Tibial nerve (tissue), 4 donors: ENCODE results near the gene MBD2. TPM values are rescaled to one million over a fixed set of nuclear protein-coding genes. Genes with fewer than 3 reads are reported as not detected.

Experiments used
- DNase-seq, 2 donors: peaks; one replicate each; pipeline ENCODE4 v3.0.0-alpha.2; 2019; ENCODE audit warnings: low spot score in 2 of 2
- H3K27ac ChIP-seq, 4 donors: fragments of 200-600 bp; sonication (generic) in 3 of 4; one replicate each; pipeline ENCODE4 v1.5.1; 2017 to 2019; ENCODE audit warnings: mild to moderate bottlenecking in 1 of 4
- H3K27me3 ChIP-seq, 2 donors: fragments of 200-600 bp; sonication (generic) in 1 of 2; one replicate each; pipeline versions ENCODE4 v1.5.1 to v1.6.0; 2017 to 2019
- H3K36me3 ChIP-seq, 3 donors: fragments of 200-600 bp; sonication (generic); one replicate each; pipeline ENCODE4 v1.5.1; 2018 to 2019
- H3K4me1 ChIP-seq, 4 donors: fragments of 200-600 bp; sonication (generic) in 3 of 4; one replicate each; pipeline ENCODE4 v1.5.1; 2017 to 2019
- H3K4me3 ChIP-seq, 4 donors: fragments of 200-600 bp; sonication (generic) in 3 of 4; one replicate each; pipeline ENCODE4 v1.5.1; 2017 to 2019; ENCODE audit warnings: mild to moderate bottlenecking in 1 of 4, moderate library complexity in 1 of 4
- H3K9me3 ChIP-seq, 4 donors: fragments of 200-600 bp; sonication (generic) in 3 of 4; one replicate each; pipeline ENCODE4 v1.5.1; 2017 to 2019
- EP300 ChIP-seq, 2 donors: sonication (generic); formaldehyde crosslinking; IDR thresholded peaks; one replicate each; pipeline ENCODE4 v1.6.1; 2017; ENCODE audit warnings: antibody characterized with exemption in 2 of 2, mild to moderate bottlenecking in 1 of 2
- POLR2A ChIP-seq, 2 donors: fragments of 450-650 bp; IDR thresholded peaks; one replicate each; pipeline ENCODE4 v1.6.1; 2017; ENCODE audit warnings: antibody characterized with exemption in 2 of 2, mild to moderate bottlenecking in 2 of 2, moderate library complexity in 2 of 2
- WGBS, 2 donors: methylation state at CpG; one replicate each; pipeline ENCODE4 v1.1.5; 2018; 5-methylcytosine and 5-hydroxymethylcytosine counted together
- total RNA-seq, 4 donors: library from RNA; depleted of rRNA; stranded (reverse); fragments of >200 nt; gene quantifications; one replicate each; pipeline ENCODE4 v1.1.0, GENCODE V29; 2016
- TF ChIP-seq, protein P1 (sequence below), 5 experiments: fragments of 200-600 bp in 3 of 5; fragments of 450-650 bp in 2 of 5; sonication (generic) in 3 of 5; IDR thresholded peaks; one replicate each; pipeline ENCODE4 v1.5.1; 2016 to 2019; ENCODE audit warnings: antibody characterized with exemption in 5 of 5, mild to moderate bottlenecking in 3 of 5, moderate library complexity in 2 of 5

MBD2 gene
- total RNA-seq, 4 donors from 2014 or later = 32.1 to 60.6 (median 37.8) TPM

DNA sequence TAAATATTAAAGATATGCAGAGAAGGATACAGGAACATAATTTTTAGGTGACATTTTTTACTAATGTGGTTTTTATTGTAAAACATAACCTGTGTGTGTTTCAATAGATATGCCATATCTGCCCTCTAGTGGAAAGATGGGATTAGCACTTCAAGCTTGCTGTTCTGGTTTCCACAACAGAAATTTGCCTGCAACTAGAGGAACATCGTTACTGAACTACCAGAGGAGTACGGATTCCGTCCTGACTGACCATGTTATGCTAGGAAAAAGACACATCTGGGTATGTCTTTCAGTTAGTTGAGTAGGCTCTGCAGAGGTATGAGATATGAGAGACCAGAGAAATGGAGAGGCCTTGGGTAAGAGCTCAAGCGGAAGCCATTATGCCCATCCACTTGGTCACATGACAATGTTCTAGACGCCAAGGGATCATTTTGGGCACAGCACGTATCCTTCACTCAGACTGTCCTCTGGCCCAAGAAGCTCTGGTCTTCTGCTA is 104.9 kb downstream of the MBD2 start:
- Histone ChIP-seq H3K36me3 (no peaks in the 10 kb centered on the region), H3K9me3 (no peaks in the 10 kb centered on the region), H3K4me3 (peak overlapping the region in 1 of 4 donors; percentile 16), H3K4me1 (peaks cover 0 to 4% (median 0%) of the 10 kb centered on the region in 4 donors), H3K27me3 (no peaks in the 10 kb centered on the region), H3K27ac (no peak overlapping the region)
- TF ChIP-seq, protein P1, sequence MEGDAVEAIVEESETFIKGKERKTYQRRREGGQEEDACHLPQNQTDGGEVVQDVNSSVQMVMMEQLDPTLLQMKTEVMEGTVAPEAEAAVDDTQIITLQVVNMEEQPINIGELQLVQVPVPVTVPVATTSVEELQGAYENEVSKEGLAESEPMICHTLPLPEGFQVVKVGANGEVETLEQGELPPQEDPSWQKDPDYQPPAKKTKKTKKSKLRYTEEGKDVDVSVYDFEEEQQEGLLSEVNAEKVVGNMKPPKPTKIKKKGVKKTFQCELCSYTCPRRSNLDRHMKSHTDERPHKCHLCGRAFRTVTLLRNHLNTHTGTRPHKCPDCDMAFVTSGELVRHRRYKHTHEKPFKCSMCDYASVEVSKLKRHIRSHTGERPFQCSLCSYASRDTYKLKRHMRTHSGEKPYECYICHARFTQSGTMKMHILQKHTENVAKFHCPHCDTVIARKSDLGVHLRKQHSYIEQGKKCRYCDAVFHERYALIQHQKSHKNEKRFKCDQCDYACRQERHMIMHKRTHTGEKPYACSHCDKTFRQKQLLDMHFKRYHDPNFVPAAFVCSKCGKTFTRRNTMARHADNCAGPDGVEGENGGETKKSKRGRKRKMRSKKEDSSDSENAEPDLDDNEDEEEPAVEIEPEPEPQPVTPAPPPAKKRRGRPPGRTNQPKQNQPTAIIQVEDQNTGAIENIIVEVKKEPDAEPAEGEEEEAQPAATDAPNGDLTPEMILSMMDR (IDR thresholded peaks at IDR 0.05) = peak; percentile 60 to 76 (median 66)
- no peak for TF ChIP-seq POLR2A (IDR thresholded peaks at IDR 0.05)
- peak in 1 of 2 donors; percentile 61 for DNase-seq
- WGBS, 2 donors = 27 to 29% methylated on average over 6 of the region's 6 CpGs

DNA sequence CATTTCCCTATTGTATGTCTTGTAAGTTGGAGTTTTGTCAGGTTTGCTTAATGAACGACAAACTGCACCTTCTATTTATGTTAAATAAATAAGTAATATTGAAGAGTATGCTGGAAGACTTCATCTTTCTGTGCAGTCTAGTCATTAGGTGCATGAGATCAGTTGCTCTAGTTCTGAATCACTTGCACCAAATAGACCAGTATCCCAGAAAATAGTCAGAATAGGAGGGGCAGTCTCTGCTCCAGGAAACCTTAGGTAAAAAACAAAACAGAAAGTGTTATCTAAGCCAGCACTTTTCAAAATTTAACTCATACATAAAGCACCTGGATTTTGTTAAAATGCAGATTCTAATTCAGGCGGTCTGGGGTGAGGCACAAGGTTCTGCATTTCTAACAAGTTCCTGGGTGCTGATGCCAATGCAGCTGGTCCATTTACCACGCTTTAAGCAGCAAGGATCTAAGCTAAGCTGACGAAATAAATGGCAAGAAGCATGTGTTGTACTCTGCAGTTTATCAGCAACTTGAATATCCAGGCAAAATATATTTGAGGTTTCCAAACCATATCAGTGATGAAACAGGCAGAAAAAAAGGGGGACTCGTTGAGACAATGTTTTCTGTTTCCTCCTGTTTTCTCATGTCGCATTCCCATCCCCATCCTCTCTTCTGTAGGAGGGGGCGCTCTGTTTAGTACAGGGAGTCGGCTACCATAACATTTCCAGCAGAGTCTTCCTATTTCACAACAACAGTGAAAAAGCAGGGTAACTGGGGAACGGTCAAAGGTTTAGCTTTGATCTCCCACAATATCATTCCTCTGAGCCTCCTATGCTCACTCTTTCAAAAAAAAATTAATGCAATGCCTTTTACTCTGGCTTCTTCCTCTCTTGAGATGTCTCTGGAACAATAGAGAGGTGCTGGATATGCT is 106.4 kb downstream of the MBD2 start:
- Histone ChIP-seq H3K9me3 (no peaks in the 10 kb centered on the region), H3K27me3 (no peaks in the 10 kb centered on the region), H3K27ac (no peak overlapping the region), H3K36me3 (no peaks in the 10 kb centered on the region), H3K4me1 (peaks cover 0 to 4% (median 0%) of the 10 kb centered on the region in 4 donors), H3K4me3 (no peak overlapping the region)
- TF ChIP-seq EP300 (IDR thresholded peaks at IDR 0.05) (no peak), POLR2A (IDR thresholded peaks at IDR 0.05) (no peak)
- TF ChIP-seq, protein P1 (IDR thresholded peaks at IDR 0.05) = no peak
- DNase-seq = no peak
- 73 to 80% methylated on average over 9 of the region's 9 CpGs for WGBS, 2 donors

DNA sequence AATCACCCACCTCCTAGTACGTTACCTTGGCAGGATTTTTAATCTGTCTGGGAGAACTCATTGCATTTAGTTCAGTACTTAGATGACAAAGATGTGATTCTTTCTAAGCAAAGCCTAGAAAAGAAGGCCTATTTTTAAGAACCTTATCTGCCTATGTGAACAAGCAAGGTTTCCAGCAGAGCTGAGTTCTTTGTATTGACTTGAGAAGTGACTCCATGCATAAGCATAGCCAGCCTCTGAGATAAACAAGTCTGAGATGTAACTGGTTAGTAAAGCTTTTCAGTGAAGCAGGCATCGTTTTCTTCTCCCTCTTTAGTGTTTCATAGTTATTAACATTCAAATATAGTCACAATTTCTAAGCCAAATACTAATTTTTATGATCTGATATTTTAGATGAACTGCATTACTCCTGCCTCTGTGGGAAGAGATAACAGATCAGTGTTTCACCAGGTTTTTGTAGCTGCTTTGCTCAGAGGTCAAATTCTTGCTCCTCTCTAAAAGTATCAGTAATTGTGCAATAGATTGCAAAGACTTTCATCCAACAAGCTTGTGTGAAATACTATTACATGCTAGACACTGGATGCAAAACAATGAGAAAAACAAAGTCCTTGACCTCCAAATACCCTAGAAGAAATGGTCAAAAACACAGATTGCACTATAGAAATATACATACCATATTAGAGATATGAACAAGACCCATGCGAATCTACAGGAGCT is 107.8 kb downstream of the MBD2 start:
- Histone ChIP-seq H3K27ac (no peak overlapping the region), H3K4me3 (no peak overlapping the region), H3K27me3 (no peaks in the 10 kb centered on the region), H3K9me3 (no peaks in the 10 kb centered on the region), H3K4me1 (peaks cover 0 to 4% (median 0%) of the 10 kb centered on the region in 4 donors), H3K36me3 (no peaks in the 10 kb centered on the region)
- DNase-seq = no peak
- TF ChIP-seq, protein P1 (IDR thresholded peaks at IDR 0.05) = no peak
- TF ChIP-seq EP300 (IDR thresholded peaks at IDR 0.05) (no peak), POLR2A (IDR thresholded peaks at IDR 0.05) (no peak)
- 63 to 72% methylated on average over 3 of the region's 3 CpGs for WGBS, 2 donors

DNA sequence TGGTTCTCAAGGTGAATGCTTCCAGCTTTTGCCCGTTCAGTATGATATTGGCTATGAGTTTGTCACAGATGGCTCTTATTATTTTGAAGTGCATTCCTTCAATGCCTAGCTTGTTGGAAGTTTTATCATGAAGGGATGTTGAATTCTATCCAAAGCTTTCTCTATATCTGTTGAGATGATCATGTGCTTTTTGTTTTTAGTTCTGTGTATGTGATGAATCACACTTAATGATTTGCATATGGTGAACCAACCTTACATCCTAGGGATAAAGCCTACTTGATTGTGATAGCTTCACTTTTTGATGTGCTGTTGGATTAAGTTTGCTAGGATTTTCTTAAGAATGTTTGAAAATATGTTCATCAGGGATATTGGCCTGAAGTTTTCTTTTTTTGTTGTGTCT is 112.1 kb downstream of the MBD2 start:
- Histone ChIP-seq H3K36me3 (no peaks in the 10 kb centered on the region), H3K27me3 (no peaks in the 10 kb centered on the region), H3K4me1 (no peaks in the 10 kb centered on the region), H3K9me3 (peaks cover 0 to 4% (median 0%) of the 10 kb centered on the region in 4 donors), H3K27ac (no peak overlapping the region), H3K4me3 (no peak overlapping the region)
- DNase-seq = no peak
- TF ChIP-seq EP300 (IDR thresholded peaks at IDR 0.05) (no peak), POLR2A (IDR thresholded peaks at IDR 0.05) (no peak)
- TF ChIP-seq, protein P1 (IDR thresholded peaks at IDR 0.05) = no peak
- WGBS, 2 donors = 73 to 83% methylated on average over 1 of the region's 1 CpG
